Neural cell (in vitro differentiated cells): ENCODE measurements around the gene TDRD3. TPM values are rescaled to one million over a fixed set of nuclear protein-coding genes. Genes with fewer than 3 reads are reported as not detected.
A peak's percentile ranks its signal among the peaks of the same experiment; 100 is the strongest.

Experiments used
- H2AFZ ChIP-seq: fragments of 200-600, 300-800 bp; sonication (generic), shearing (Covaris generic); 2 replicates; pipeline ENCODE4 v1.6.0; 2014; ENCODE audit warnings: low read depth, mild to moderate bottlenecking, antibody characterized with exemption, low read length, moderate library complexity
- H3F3A ChIP-seq: fragments of 200-600 bp; shearing (Covaris generic); 2 replicates; pipeline ENCODE4 v1.6.1; 2016; ENCODE audit warnings: mild to moderate bottlenecking, moderate library complexity, mixed read lengths, antibody characterized with exemption, low read length; ENCODE audit not compliant: insufficient read depth, poor library complexity, severe bottlenecking
- H3K27ac ChIP-seq: fragments of 200-600, 300-800 bp; sonication (generic), shearing (Covaris generic); 2 replicates; pipeline ENCODE4 v1.5.1; 2014; ENCODE audit warnings: mild to moderate bottlenecking, low read length, moderate library complexity
- H3K27me3 ChIP-seq: fragments of 300-800, 200-600 bp; sonication (generic), shearing (Covaris generic); 2 replicates; pipeline ENCODE4 v1.6.0; 2014; ENCODE audit warnings: mild to moderate bottlenecking, low read depth, low read length, moderate library complexity; ENCODE audit not compliant: insufficient read depth
- H3K36me3 ChIP-seq: fragments of 300-800, 200-600 bp; sonication (generic), shearing (Covaris generic); 2 replicates; pipeline ENCODE4 v1.5.1; 2014; ENCODE audit warnings: mild to moderate bottlenecking, antibody characterized with exemption, low read length, moderate library complexity; ENCODE audit not compliant: insufficient read depth
- H3K4me2 ChIP-seq: fragments of 300-800, 200-600 bp; sonication (generic), shearing (Covaris generic); 2 replicates; pipeline ENCODE4 v1.6.0; 2014; ENCODE audit warnings: mild to moderate bottlenecking, low read length
- H3K4me3 ChIP-seq: fragments of 300-800, 200-600 bp; sonication (generic), shearing (Covaris generic); 2 replicates; pipeline ENCODE4 v1.5.1; 2014; ENCODE audit warnings: mild to moderate bottlenecking, low read length, moderate library complexity
- H3K79me2 ChIP-seq: fragments of 200-600 bp; shearing (Covaris generic); replicated peaks from 2 replicates; pipeline ENCODE4 v1.6.0; 2014; ENCODE audit warnings: mild to moderate bottlenecking, low read length, moderate library complexity; ENCODE audit not compliant: insufficient read depth
- H3K9ac ChIP-seq: fragments of 300-800, 200-600 bp; sonication (generic), shearing (Covaris generic); 2 replicates; pipeline ENCODE4 v1.6.1; 2016; ENCODE audit warnings: mild to moderate bottlenecking, low read length, mixed read lengths
- H3K9me2 ChIP-seq: fragments of 200-600 bp; shearing (Covaris generic); 2 replicates; pipeline ENCODE4 v1.6.1; 2016; ENCODE audit warnings: mild to moderate bottlenecking, low read length, mixed read lengths; ENCODE audit not compliant: insufficient read depth
- H3K9me3 ChIP-seq: fragments of 200-600, 300-800 bp; sonication (generic), shearing (Covaris generic); 2 replicates; pipeline ENCODE4 v1.6.1; 2016; ENCODE audit warnings: mild to moderate bottlenecking, mixed run types, low read length, moderate library complexity, mixed read lengths
- H4K20me1 ChIP-seq: fragments of 200-600 bp; shearing (Covaris generic); 2 replicates; pipeline ENCODE4 v1.6.1; 2016; ENCODE audit warnings: mild to moderate bottlenecking, mixed run types; ENCODE audit not compliant: insufficient read depth
- EZH2 ChIP-seq: fragments of 200-600, 300-800 bp; shearing (Covaris generic), sonication (generic); IDR thresholded peaks from 2 replicates; pipeline ENCODE4 v1.6.1; 2014; ENCODE audit warnings: antibody characterized with exemption, low read length, borderline replicate concordance, mild to moderate bottlenecking; ENCODE audit not compliant: insufficient read depth, poor library complexity, severe bottlenecking
- MXI1 ChIP-seq: fragments of 450-650 bp; conservative IDR thresholded peaks from 2 replicates; pipeline ENCODE4 v1.6.1; 2014; ENCODE audit warnings: antibody characterized with exemption, mild to moderate bottlenecking; ENCODE audit not compliant: poor library complexity, severe bottlenecking
- RAD21 ChIP-seq: fragments of 450-650 bp; conservative IDR thresholded peaks from 2 replicates; pipeline ENCODE4 v1.6.1; 2014; ENCODE audit warnings: antibody characterized with exemption, mild to moderate bottlenecking, moderate library complexity
- SMC3 ChIP-seq: fragments of 450-650 bp; conservative IDR thresholded peaks from 2 replicates; pipeline ENCODE4 v1.6.1; 2014; ENCODE audit warnings: antibody characterized with exemption, mild to moderate bottlenecking, moderate library complexity; ENCODE audit not compliant: poor library complexity
- TAF1 ChIP-seq: IDR thresholded peaks from 2 replicates; pipeline ENCODE4 v1.6.1; 2012; ENCODE audit warnings: low read depth
- polyA plus RNA-seq: library from polyadenylated mRNA; depleted of rRNA; stranded (reverse); fragments of >200 nt; gene quantifications from 2 replicates; pipeline ENCODE4 v1.2.3, GENCODE V29; 2014
- TF ChIP-seq, protein P1 (sequence below): IDR thresholded peaks from 2 replicates; pipeline ENCODE4 v1.6.1; 2012; ENCODE audit warnings: borderline replicate concordance
- TF ChIP-seq, protein P2 (sequence below): fragments of 450-650 bp; IDR thresholded peaks from 2 replicates; pipeline ENCODE4 v1.5.1; 2014; ENCODE audit warnings: antibody characterized with exemption, mild to moderate bottlenecking, moderate library complexity; ENCODE audit not compliant: poor library complexity, severe bottlenecking

Gene TDRD3
- polyA plus RNA-seq, 1 donor from 2014 or later, result 10.0 TPM

DNA sequence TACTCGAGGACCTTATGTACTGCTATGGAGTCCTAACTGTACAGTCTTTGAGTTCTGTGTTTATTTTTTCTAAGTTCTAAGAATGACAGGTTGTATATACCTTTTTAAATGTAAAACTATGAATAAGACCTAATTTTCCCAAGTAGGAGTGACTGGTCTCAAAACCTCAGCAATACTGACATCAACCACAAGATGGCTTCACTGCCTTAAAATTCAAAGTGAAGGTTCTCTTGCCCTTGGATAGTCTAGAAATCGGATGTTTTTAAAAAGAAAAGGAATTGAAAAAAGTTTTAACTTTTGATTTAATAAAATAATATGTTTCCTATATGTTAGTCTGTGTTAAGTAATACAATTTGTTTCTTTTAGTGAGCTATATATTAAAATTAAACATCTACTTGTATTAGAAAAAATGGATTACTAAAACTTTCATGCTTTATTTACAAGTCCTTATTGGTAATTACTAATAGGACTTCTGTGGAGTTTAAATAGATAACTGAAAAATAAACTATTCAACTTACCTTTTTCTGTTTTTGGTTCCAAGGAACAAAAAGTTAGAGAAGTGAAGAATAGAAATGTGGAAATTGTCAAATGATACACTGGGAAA lies 52.0 kb downstream of the TDRD3 start:
- H3K4me3 ChIP-seq, result no peak overlapping the region
- no peaks in the 10 kb centered on the region for H3K9me2 ChIP-seq
- no peaks in the 10 kb centered on the region for H3K9me3 ChIP-seq
- H3K4me2 ChIP-seq, result no peak overlapping the region
- H3K27ac ChIP-seq, result no peak overlapping the region
- no peaks in the 10 kb centered on the region for H4K20me1 ChIP-seq
- H2AFZ ChIP-seq, result no peak overlapping the region
- no peaks in the 10 kb centered on the region for H3K27me3 ChIP-seq
- H3K79me2 ChIP-seq, result no peaks in the 10 kb centered on the region
- H3K9ac ChIP-seq, result no peak overlapping the region
- H3F3A ChIP-seq, result no peaks in the 10 kb centered on the region
- no peaks in the 10 kb centered on the region for H3K36me3 ChIP-seq
- TF ChIP-seq, protein P1, sequence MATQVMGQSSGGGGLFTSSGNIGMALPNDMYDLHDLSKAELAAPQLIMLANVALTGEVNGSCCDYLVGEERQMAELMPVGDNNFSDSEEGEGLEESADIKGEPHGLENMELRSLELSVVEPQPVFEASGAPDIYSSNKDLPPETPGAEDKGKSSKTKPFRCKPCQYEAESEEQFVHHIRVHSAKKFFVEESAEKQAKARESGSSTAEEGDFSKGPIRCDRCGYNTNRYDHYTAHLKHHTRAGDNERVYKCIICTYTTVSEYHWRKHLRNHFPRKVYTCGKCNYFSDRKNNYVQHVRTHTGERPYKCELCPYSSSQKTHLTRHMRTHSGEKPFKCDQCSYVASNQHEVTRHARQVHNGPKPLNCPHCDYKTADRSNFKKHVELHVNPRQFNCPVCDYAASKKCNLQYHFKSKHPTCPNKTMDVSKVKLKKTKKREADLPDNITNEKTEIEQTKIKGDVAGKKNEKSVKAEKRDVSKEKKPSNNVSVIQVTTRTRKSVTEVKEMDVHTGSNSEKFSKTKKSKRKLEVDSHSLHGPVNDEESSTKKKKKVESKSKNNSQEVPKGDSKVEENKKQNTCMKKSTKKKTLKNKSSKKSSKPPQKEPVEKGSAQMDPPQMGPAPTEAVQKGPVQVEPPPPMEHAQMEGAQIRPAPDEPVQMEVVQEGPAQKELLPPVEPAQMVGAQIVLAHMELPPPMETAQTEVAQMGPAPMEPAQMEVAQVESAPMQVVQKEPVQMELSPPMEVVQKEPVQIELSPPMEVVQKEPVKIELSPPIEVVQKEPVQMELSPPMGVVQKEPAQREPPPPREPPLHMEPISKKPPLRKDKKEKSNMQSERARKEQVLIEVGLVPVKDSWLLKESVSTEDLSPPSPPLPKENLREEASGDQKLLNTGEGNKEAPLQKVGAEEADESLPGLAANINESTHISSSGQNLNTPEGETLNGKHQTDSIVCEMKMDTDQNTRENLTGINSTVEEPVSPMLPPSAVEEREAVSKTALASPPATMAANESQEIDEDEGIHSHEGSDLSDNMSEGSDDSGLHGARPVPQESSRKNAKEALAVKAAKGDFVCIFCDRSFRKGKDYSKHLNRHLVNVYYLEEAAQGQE, result no peak
- TF ChIP-seq RAD21 (peak; percentile 91), SMC3 (peak; percentile 92)
- TF ChIP-seq, protein P2, sequence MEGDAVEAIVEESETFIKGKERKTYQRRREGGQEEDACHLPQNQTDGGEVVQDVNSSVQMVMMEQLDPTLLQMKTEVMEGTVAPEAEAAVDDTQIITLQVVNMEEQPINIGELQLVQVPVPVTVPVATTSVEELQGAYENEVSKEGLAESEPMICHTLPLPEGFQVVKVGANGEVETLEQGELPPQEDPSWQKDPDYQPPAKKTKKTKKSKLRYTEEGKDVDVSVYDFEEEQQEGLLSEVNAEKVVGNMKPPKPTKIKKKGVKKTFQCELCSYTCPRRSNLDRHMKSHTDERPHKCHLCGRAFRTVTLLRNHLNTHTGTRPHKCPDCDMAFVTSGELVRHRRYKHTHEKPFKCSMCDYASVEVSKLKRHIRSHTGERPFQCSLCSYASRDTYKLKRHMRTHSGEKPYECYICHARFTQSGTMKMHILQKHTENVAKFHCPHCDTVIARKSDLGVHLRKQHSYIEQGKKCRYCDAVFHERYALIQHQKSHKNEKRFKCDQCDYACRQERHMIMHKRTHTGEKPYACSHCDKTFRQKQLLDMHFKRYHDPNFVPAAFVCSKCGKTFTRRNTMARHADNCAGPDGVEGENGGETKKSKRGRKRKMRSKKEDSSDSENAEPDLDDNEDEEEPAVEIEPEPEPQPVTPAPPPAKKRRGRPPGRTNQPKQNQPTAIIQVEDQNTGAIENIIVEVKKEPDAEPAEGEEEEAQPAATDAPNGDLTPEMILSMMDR, result peak; percentile 82

DNA sequence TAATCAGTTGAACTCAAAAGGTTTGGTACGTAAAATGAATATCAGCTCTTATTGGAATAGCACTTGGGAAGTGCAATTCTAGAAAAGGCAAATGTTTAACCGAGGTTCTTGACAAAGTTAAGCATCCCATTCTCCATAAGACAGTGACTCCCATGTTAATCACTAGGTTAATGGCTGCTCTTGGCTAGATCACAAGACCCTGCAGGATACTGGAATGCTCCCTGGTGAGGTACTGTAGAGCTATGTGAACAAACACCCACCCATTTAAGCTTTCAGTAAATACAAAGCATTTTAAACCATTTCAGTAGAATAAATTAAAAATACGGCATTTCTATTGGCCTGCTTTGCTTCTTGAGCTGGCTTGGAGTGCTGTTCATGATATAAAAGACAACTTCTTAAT lies 56.5 kb downstream of the TDRD3 start:
- no peaks in the 10 kb centered on the region for H4K20me1 ChIP-seq
- H3K9me2 ChIP-seq, result no peaks in the 10 kb centered on the region
- no peak overlapping the region for H2AFZ ChIP-seq
- H3K9me3 ChIP-seq, result no peaks in the 10 kb centered on the region
- no peak overlapping the region for H3K4me3 ChIP-seq
- H3K79me2 ChIP-seq, result no peaks in the 10 kb centered on the region
- no peak overlapping the region for H3K9ac ChIP-seq
- no peaks in the 10 kb centered on the region for H3K36me3 ChIP-seq
- no peak overlapping the region for H3K4me2 ChIP-seq
- no peak for TF ChIP-seq RAD21
- no peak for TF ChIP-seq EZH2
- TF ChIP-seq, protein P2, result no peak
- TF ChIP-seq MXI1, result no peak
- TF ChIP-seq TAF1, result no peak
- no peak for TF ChIP-seq SMC3
- no peaks in the 10 kb centered on the region for H3K27me3 ChIP-seq
- no peaks in the 10 kb centered on the region for H3F3A ChIP-seq
- no peak overlapping the region for H3K27ac ChIP-seq
